NT2/D1 (cell line): ENCODE results near the gene ERC2.

Source experiments
- DNase-seq: peaks from one replicate; pipeline ENCODE4 v3.0.0-alpha.2; 2011; ENCODE audit warnings: low read depth, low spot score
- H3K27me3 ChIP-seq: 2 replicates; pipeline ENCODE4 v1.6.0; 2011; ENCODE audit warnings: mild to moderate bottlenecking; ENCODE audit not compliant: insufficient read length, insufficient read depth
- H3K36me3 ChIP-seq: 2 replicates; pipeline ENCODE4 v1.6.1; 2011; ENCODE audit warnings: mild to moderate bottlenecking, low read length, mixed read lengths; ENCODE audit not compliant: insufficient read depth, insufficient read length
- H3K4me1 ChIP-seq: 2 replicates; pipeline ENCODE4 v1.5.1; 2011; ENCODE audit not compliant: insufficient read depth, insufficient read length
- H3K4me3 ChIP-seq: 2 replicates; pipeline ENCODE4 v1.5.1; 2011; ENCODE audit warnings: low read depth; ENCODE audit not compliant: insufficient read length
- H3K9ac ChIP-seq: 2 replicates; pipeline ENCODE4 v1.6.0; 2011; ENCODE audit warnings: low read depth; ENCODE audit not compliant: insufficient read length
- H3K9me3 ChIP-seq: 2 replicates; pipeline ENCODE4 v1.5.1; 2011; ENCODE audit warnings: mild to moderate bottlenecking, low read length; ENCODE audit not compliant: insufficient read depth
- SUZ12 ChIP-seq: IDR thresholded peaks from 2 replicates; pipeline ENCODE4 v1.6.1; 2011; ENCODE audit not compliant: insufficient read length, insufficient read depth; ENCODE audit errors: extremely low read depth
- YY1 ChIP-seq: IDR thresholded peaks from 2 replicates; pipeline ENCODE4 v1.6.1; 2011; ENCODE audit not compliant: insufficient read length, insufficient read depth
- ZNF274 ChIP-seq: IDR thresholded peaks from 2 replicates; pipeline ENCODE4 v1.6.1; 2011; ENCODE audit warnings: mild to moderate bottlenecking, low read depth, low read length

Gene ERC2

GRCh38 chr3:55823829-55824228 lies 644.4 kb downstream of the ERC2 start:
- H3K36me3 ChIP-seq, result no peaks in the 10 kb centered on the region
- no peak overlapping the region for H3K4me3 ChIP-seq
- H3K27me3 ChIP-seq, result no peaks in the 10 kb centered on the region
- no peak for DNase-seq
- no peaks in the 10 kb centered on the region for H3K9me3 ChIP-seq
- H3K9ac ChIP-seq, result no peak overlapping the region
- no peak for TF ChIP-seq YY1
- no peaks in the 10 kb centered on the region for H3K4me1 ChIP-seq

- no peaks in the 10 kb centered on the region for H3K9me3 ChIP-seq
- DNase-seq, result no peak
- no peak overlapping the region for H3K9ac ChIP-seq
- H3K4me1 ChIP-seq, result no peaks in the 10 kb centered on the region
- no peaks in the 10 kb centered on the region for H3K36me3 ChIP-seq
- no peaks in the 10 kb centered on the region for H3K27me3 ChIP-seq
- H3K4me3 ChIP-seq, result no peak overlapping the region
- TF ChIP-seq ZNF274 (no peak), YY1 (no peak), SUZ12 (no peak)
Observed at GRCh38 chr3:55823001-55823400, 645.3 kb downstream of the ERC2 start.

GRCh38 chr3:55819005-55819404 lies 649.3 kb downstream of the ERC2 start:
- H3K4me3 ChIP-seq, result no peak overlapping the region
- TF ChIP-seq YY1, result no peak
- no peak for TF ChIP-seq ZNF274
- no peak for TF ChIP-seq SUZ12
- no peak for DNase-seq
- no peaks in the 10 kb centered on the region for H3K4me1 ChIP-seq
- no peaks in the 10 kb centered on the region for H3K27me3 ChIP-seq
- H3K9me3 ChIP-seq, result no peaks in the 10 kb centered on the region
- H3K36me3 ChIP-seq, result no peaks in the 10 kb centered on the region
- no peak overlapping the region for H3K9ac ChIP-seq

- TF ChIP-seq YY1 (no peak), SUZ12 (no peak), ZNF274 (no peak)
- no peaks in the 10 kb centered on the region for H3K27me3 ChIP-seq
- peak; percentile 8 for DNase-seq
- no peak overlapping the region for H3K9ac ChIP-seq
- no peak overlapping the region for H3K4me3 ChIP-seq
- no peaks in the 10 kb centered on the region for H3K9me3 ChIP-seq
- no peaks in the 10 kb centered on the region for H3K36me3 ChIP-seq
- no peaks in the 10 kb centered on the region for H3K4me1 ChIP-seq
Observed at GRCh38 chr3:55818485-55818884, 649.8 kb downstream of the ERC2 start.

- Histone ChIP-seq H3K4me1 (no peaks in the 10 kb centered on the region), H3K27me3 (no peaks in the 10 kb centered on the region), H3K36me3 (no peaks in the 10 kb centered on the region), H3K4me3 (no peak overlapping the region), H3K9ac (no peak overlapping the region), H3K9me3 (no peaks in the 10 kb centered on the region)
- TF ChIP-seq SUZ12, result no peak
- no peak for TF ChIP-seq YY1
- no peak for TF ChIP-seq ZNF274
- DNase-seq, result no peak
Observed at GRCh38 chr3:55816794-55817576, 651.3 kb downstream of the ERC2 start.

- Histone ChIP-seq H3K9ac (no peak overlapping the region), H3K36me3 (no peaks in the 10 kb centered on the region), H3K9me3 (no peaks in the 10 kb centered on the region), H3K4me1 (no peaks in the 10 kb centered on the region), H3K4me3 (no peak overlapping the region), H3K27me3 (no peaks in the 10 kb centered on the region)
- TF ChIP-seq SUZ12 (no peak), YY1 (no peak), ZNF274 (no peak)
- DNase-seq, result no peak
Observed at GRCh38 chr3:55815262-55815661, 653.0 kb downstream of the ERC2 start.

- Histone ChIP-seq H3K27me3 (no peaks in the 10 kb centered on the region), H3K36me3 (no peaks in the 10 kb centered on the region), H3K9ac (no peak overlapping the region), H3K9me3 (no peaks in the 10 kb centered on the region), H3K4me1 (no peaks in the 10 kb centered on the region), H3K4me3 (no peak overlapping the region)
- no peak for DNase-seq
- TF ChIP-seq ZNF274 (no peak), SUZ12 (no peak), YY1 (no peak)
Observed at GRCh38 chr3:55813268-55814097, 654.8 kb downstream of the ERC2 start.
